HEK293 (cell line): ENCODE data around the gene ABRACL.

Experiments used
- CTCF ChIA-PET: fragments of 350-600 bp; formaldehyde crosslinking; extraction: SDS; loops from one replicate; lab custom pipeline; 2021; ENCODE audit warnings: antibody characterized with exemption; lab: Yijun Ruan, JAX
- POLR2A ChIA-PET: fragments of 300-600 bp; formaldehyde crosslinking; extraction: SDS; loops from one replicate; lab custom pipeline; 2020; ENCODE audit warnings: antibody characterized with exemption, inconsistent platforms; lab: Yijun Ruan, JAX
- H3K27ac ChIP-seq: fragments of 200-500 bp; sonication (Bioruptor generic); 2 replicates; pipeline ENCODE4 v1.5.1; 2014; ENCODE audit warnings: low read depth, low read length, control low read depth, inconsistent platforms; ENCODE audit errors: extremely low read depth
- H3K36me3 ChIP-seq, 2 experiments: fragments of 200-500 bp in 1 of 2; sonication (Bioruptor generic) in 1 of 2; 1 replicate in 1 of 2; 2 replicates in 1 of 2; pipeline ENCODE4 v1.5.1; 2014 to 2017; ENCODE audit warnings: inconsistent platforms in 2 of 2, low read length in 2 of 2; ENCODE audit not compliant: control insufficient read depth in 2 of 2, insufficient read depth in 1 of 2
- H3K4me1 ChIP-seq: fragments of 200-500 bp; sonication (Bioruptor generic); 2 replicates; pipeline ENCODE4 v1.5.1; 2014; ENCODE audit warnings: mild to moderate bottlenecking, low read length, inconsistent platforms; ENCODE audit not compliant: control insufficient read depth, insufficient read depth
- H3K4me3 ChIP-seq: 2 replicates; pipeline ENCODE4 v1.5.1; 2011; ENCODE audit warnings: low read depth, mild to moderate bottlenecking, control low read depth, low read length, moderate library complexity
- H3K9me3 ChIP-seq: fragments of 200-500 bp; sonication (Bioruptor generic); 2 replicates; pipeline ENCODE4 v1.5.1; 2014; ENCODE audit warnings: low read depth, low read length, inconsistent platforms; ENCODE audit not compliant: control insufficient read depth, insufficient read depth
- ATF2 ChIP-seq: fragments of 450-650 bp; formaldehyde crosslinking; IDR thresholded peaks from 2 replicates; pipeline ENCODE4 v1.5.1; 2016; ENCODE audit warnings: missing biosample characterization, missing genetic modification characterization, low read depth
- FEZF1 ChIP-seq: fragments of 450-650 bp; formaldehyde crosslinking; IDR thresholded peaks from 2 replicates; pipeline ENCODE4 v1.5.1; 2016; ENCODE audit warnings: missing biosample characterization, missing genetic modification characterization
- GFI1B ChIP-seq: fragments of 450-650 bp; formaldehyde crosslinking; IDR thresholded peaks from 2 replicates; pipeline ENCODE4 v1.5.1; 2016; ENCODE audit warnings: missing biosample characterization, missing genetic modification characterization
- PRDM10 ChIP-seq: fragments of 450-650 bp; formaldehyde crosslinking; IDR thresholded peaks from 2 replicates; pipeline ENCODE4 v1.5.1; 2016; ENCODE audit warnings: missing biosample characterization, missing genetic modification characterization
- YY1 ChIP-seq: fragments of 450-650 bp; formaldehyde crosslinking; IDR thresholded peaks from 2 replicates; pipeline ENCODE4 v1.5.1; 2018; ENCODE audit warnings: missing biosample characterization, missing genetic modification characterization
- YY2 ChIP-seq: fragments of 450-650 bp; formaldehyde crosslinking; IDR thresholded peaks from 2 replicates; pipeline ENCODE4 v1.5.1; 2016; ENCODE audit warnings: missing biosample characterization, missing genetic modification characterization
- ZBTB20 ChIP-seq: fragments of 450-650 bp; formaldehyde crosslinking; IDR thresholded peaks from 2 replicates; pipeline ENCODE4 v1.5.1; 2016; ENCODE audit warnings: missing biosample characterization, missing genetic modification characterization
- ZFP3 ChIP-seq: fragments of 450-650 bp; formaldehyde crosslinking; IDR thresholded peaks from 2 replicates; pipeline ENCODE4 v1.5.1; 2016; ENCODE audit warnings: low read depth, missing biosample characterization, missing genetic modification characterization
- ZNF292 ChIP-seq: fragments of 450-650 bp; formaldehyde crosslinking; IDR thresholded peaks from 2 replicates; pipeline ENCODE4 v1.5.1; 2016; ENCODE audit warnings: low read depth, missing biosample characterization, missing genetic modification characterization, borderline replicate concordance
- ZNF335 ChIP-seq: fragments of 450-650 bp; formaldehyde crosslinking; conservative IDR thresholded peaks from 2 replicates; pipeline ENCODE4 v1.5.1; 2016; ENCODE audit warnings: missing biosample characterization, missing genetic modification characterization
- ZNF621 ChIP-seq: fragments of 450-650 bp; formaldehyde crosslinking; IDR thresholded peaks from 2 replicates; pipeline ENCODE4 v1.5.1; 2017; ENCODE audit warnings: missing biosample characterization, missing genetic modification characterization
- ZNF76 ChIP-seq: fragments of 450-650 bp; formaldehyde crosslinking; IDR thresholded peaks from 2 replicates; pipeline ENCODE4; 2016; ENCODE audit warnings: low read depth, missing biosample characterization, missing genetic modification characterization, borderline replicate concordance

The ABRACL gene

GRCh38 chr6:139016337-139017213 lies 12.0 kb upstream of the ABRACL start:
- Histone ChIP-seq H3K4me1 (no peaks in the 10 kb centered on the region; the same call in 1 of the 2 replicates), H3K36me3 (no peaks in the 10 kb centered on the region), H3K9me3 (no peaks in the 10 kb centered on the region), H3K4me3 (no peak overlapping the region), H3K27ac (no peak overlapping the region)
- ChIA-PET CTCF (interaction anchor here (0.6 to 0.9 kb wide), 2 partner anchors 26 to 1157 kb away, joined by 3 to 4 read pairs; no protein-coding TSS in a partner anchor), POLR2A (no interaction called here)
- TF ChIP-seq PRDM10: peak; percentile 87
- TF ChIP-seq ZNF76 (tag by site-specific recombination): no peak

- Histone ChIP-seq H3K9me3 (no peaks in the 10 kb centered on the region), H3K4me3 (no peak overlapping the region), H3K4me1 (no peaks in the 10 kb centered on the region; the same call in 1 of the 2 replicates), H3K36me3 (no peaks in the 10 kb centered on the region), H3K27ac (no peak overlapping the region)
- POLR2A ChIA-PET: no interaction called here
- CTCF ChIA-PET: interaction anchor here (0.6 to 0.9 kb wide), 2 partner anchors 27 to 1157 kb away, joined by 3 to 4 read pairs; no protein-coding TSS in a partner anchor
- TF ChIP-seq YY2 (tag by site-specific recombination) (no peak), ZNF335 (0 out of 2 replicates have a peak, but pooled peaks have one; percentile 55), FEZF1 (tag by site-specific recombination) (0 out of 2 replicates have a peak, but pooled peaks have one; percentile 16), ATF2 (tag by site-specific recombination) (no peak)
These were observed 11.3 kb upstream of the ABRACL start for GRCh38 chr6:139017227-139017626.

- no peak overlapping the region for H3K4me3 ChIP-seq
- CTCF ChIA-PET: no interaction called here
- H3K36me3 ChIP-seq: no peaks in the 10 kb centered on the region
- no peak overlapping the region for H3K27ac ChIP-seq
- H3K9me3 ChIP-seq: no peaks in the 10 kb centered on the region
- no peaks in the 10 kb centered on the region; the same call in 1 of the 2 replicates for H3K4me1 ChIP-seq
- TF ChIP-seq ZNF621 (tag by site-specific recombination) (no peak), ZNF292 (tag by site-specific recombination) (no peak), ZBTB20 (tag by site-specific recombination) (no peak), YY1 (tag by site-specific recombination) (no peak), ZFP3 (tag by site-specific recombination) (no peak), GFI1B (tag by site-specific recombination) (no peak)
- POLR2A ChIA-PET: no interaction called here
These were observed 8.8 kb upstream of the ABRACL start for GRCh38 chr6:139019722-139020121.
